Type B pancreatic cell (in vitro differentiated cells): ENCODE measurements around the gene ALDH18A1. TPM values are rescaled to one million over a fixed set of nuclear protein-coding genes. Genes with fewer than 3 reads are reported as not detected.

Experiments
- DNase-seq: peaks from one replicate; pipeline ENCODE4 v3.0.0; 2021; ENCODE audit warnings: mixed read lengths; ENCODE audit not compliant: unreplicated experiment; ENCODE audit errors: extremely low spot score
- H3K27ac Mint-ChIP-seq: 2 replicates; pipeline ENCODE4 v1.8.0; 2021; ENCODE audit warnings: mild to moderate bottlenecking, mixed read lengths
- H3K27me3 Mint-ChIP-seq: 2 replicates; pipeline ENCODE4 v1.8.0; 2021; ENCODE audit warnings: mixed read lengths
- H3K36me3 Mint-ChIP-seq: 2 replicates; pipeline ENCODE4 v1.8.0; 2021; ENCODE audit warnings: mixed read lengths
- H3K4me1 Mint-ChIP-seq: one replicate; pipeline ENCODE4 v1.8.0; 2021; ENCODE audit warnings: mixed read lengths; ENCODE audit not compliant: unreplicated experiment
- H3K4me3 Mint-ChIP-seq: 2 replicates; pipeline ENCODE4 v1.8.0; 2021; ENCODE audit warnings: mild to moderate bottlenecking, mixed read lengths
- H3K9me3 Mint-ChIP-seq: 2 replicates; pipeline ENCODE4 v1.8.0; 2021; ENCODE audit warnings: mixed read lengths
- CTCF ChIP-seq: fragments of 200-600 bp; sonication (generic); conservative IDR thresholded peaks from 2 replicates; pipeline ENCODE4 v1.5.0; 2021; ENCODE audit warnings: antibody characterized with exemption, mild to moderate bottlenecking
- total RNA-seq: library from RNA; stranded (reverse); gene quantifications from 2 replicates; pipeline ENCODE4 v1.2.1, GENCODE V29; 2021; ENCODE audit warnings: low replicate concordance

The ALDH18A1 gene
- total RNA-seq, 1 donor from 2014 or later, result 111 TPM

GRCh38 chr10:95560278-95561176, 96.0 kb downstream of the ALDH18A1 start:
- Mint-ChIP-seq H3K9me3 (no peaks in the 10 kb centered on the region), H3K27me3 (peaks cover 13% of the 10 kb centered on the region), H3K4me3 (peak overlapping the region; percentile 99), H3K36me3 (no peaks in the 10 kb centered on the region), H3K4me1 (peaks cover 41% of the 10 kb centered on the region), H3K27ac (peak overlapping the region; percentile 93)
- DNase-seq, result peak; percentile 72
- TF ChIP-seq CTCF, result no peak

GRCh38 chr10:95559896-95560277, 96.6 kb downstream of the ALDH18A1 start:
- H3K27ac Mint-ChIP-seq, result peak overlapping the region; percentile 93
- no peak for DNase-seq

GRCh38 chr10:95559471-95559870, 97.0 kb downstream of the ALDH18A1 start:
- H3K27ac Mint-ChIP-seq, result no peak overlapping the region
- no peaks in the 10 kb centered on the region for H3K36me3 Mint-ChIP-seq
- DNase-seq, result no peak
- H3K4me1 Mint-ChIP-seq, result peaks cover 31% of the 10 kb centered on the region
- no peaks in the 10 kb centered on the region for H3K9me3 Mint-ChIP-seq
- peak overlapping the region; percentile 99 for H3K4me3 Mint-ChIP-seq
- no peak for TF ChIP-seq CTCF
- peaks cover 13% of the 10 kb centered on the region for H3K27me3 Mint-ChIP-seq

More at GRCh38 chr10:95559896-95560277, 96.6 kb downstream of the ALDH18A1 start:
- no peaks in the 10 kb centered on the region for H3K36me3 Mint-ChIP-seq
- peaks cover 13% of the 10 kb centered on the region for H3K27me3 Mint-ChIP-seq
- no peaks in the 10 kb centered on the region for H3K9me3 Mint-ChIP-seq
- no peak for TF ChIP-seq CTCF
- peaks cover 34% of the 10 kb centered on the region for H3K4me1 Mint-ChIP-seq
- peak overlapping the region; percentile 99 for H3K4me3 Mint-ChIP-seq

- H3K4me3 Mint-ChIP-seq, result peak overlapping the region; percentile 99
- peaks cover 31% of the 10 kb centered on the region for H3K4me1 Mint-ChIP-seq
- TF ChIP-seq CTCF, result no peak
- peak overlapping the region; percentile 23 for H3K27ac Mint-ChIP-seq
- no peak for DNase-seq
- H3K9me3 Mint-ChIP-seq, result no peaks in the 10 kb centered on the region
- H3K27me3 Mint-ChIP-seq, result peaks cover 13% of the 10 kb centered on the region
- no peaks in the 10 kb centered on the region for H3K36me3 Mint-ChIP-seq
These were observed 97.8 kb downstream of the ALDH18A1 start for GRCh38 chr10:95558593-95559320.

GRCh38 chr10:95556994-95557767, 99.3 kb downstream of the ALDH18A1 start:
- Mint-ChIP-seq H3K9me3 (no peaks in the 10 kb centered on the region), H3K4me3 (no peak overlapping the region), H3K27me3 (peaks cover 13% of the 10 kb centered on the region), H3K27ac (no peak overlapping the region), H3K36me3 (peaks cover 8% of the 10 kb centered on the region), H3K4me1 (peaks cover 31% of the 10 kb centered on the region)
- no peak for TF ChIP-seq CTCF
- no peak for DNase-seq

Other genes starting within 250 kb of the ALDH18A1 start
- gene SORBS1, start 95.3 kb downstream of the ALDH18A1 start, total RNA-seq, result 28.2 and 31.4 TPM in 2 replicates
- 49.5 and 53.0 TPM in 2 replicates for gene TCTN3, start 37.2 kb upstream of the ALDH18A1 start, total RNA-seq
- gene ENTPD1, start 99.5 kb upstream of the ALDH18A1 start, total RNA-seq, result 0.69 and 1.0 TPM in 2 replicates